Glomerular endothelial cell (primary cell): ENCODE measurements around the gene RIN2. TPM values are rescaled to one million over a fixed set of nuclear protein-coding genes. Genes with fewer than 3 reads are reported as not detected.

Source experiments
- DNase-seq: peaks from one replicate; pipeline ENCODE4 v3.0.0-alpha.2; 2011; ENCODE audit warnings: low read depth, low spot score; ENCODE audit errors: extremely low read depth
- total RNA-seq: library from RNA; depleted of rRNA; stranded (reverse); fragments of >200 nt; gene quantifications from 2 replicates; pipeline ENCODE4 v1.2.3, GENCODE V29; 2015

Gene RIN2
- total RNA-seq, 1 donor from 2014 or later = 143 TPM

- no peak for DNase-seq
Measured at GRCh38 chr20:19761841-19762240, 3.8 kb downstream of the RIN2 start.

- no peak for DNase-seq
Measured at GRCh38 chr20:19764207-19764606, 6.1 kb downstream of the RIN2 start.

- DNase-seq = no peak
Measured at GRCh38 chr20:19765266-19765665, 7.2 kb downstream of the RIN2 start.

GRCh38 chr20:19765913-19766312 lies 7.9 kb downstream of the RIN2 start:
- DNase-seq = no peak

GRCh38 chr20:19767070-19767469 lies 9.0 kb downstream of the RIN2 start:
- DNase-seq = no peak

GRCh38 chr20:19768325-19768842 lies 10.3 kb downstream of the RIN2 start:
- DNase-seq = no peak

GRCh38 chr20:19769507-19769906 lies 11.4 kb downstream of the RIN2 start:
- no peak for DNase-seq

GRCh38 chr20:19770375-19770774 lies 12.3 kb downstream of the RIN2 start:
- DNase-seq = no peak

GRCh38 chr20:19771031-19771430 lies 13.0 kb downstream of the RIN2 start:
- DNase-seq = no peak

- no peak for DNase-seq
Measured at GRCh38 chr20:19773471-19773870, 15.4 kb downstream of the RIN2 start.

- no peak for DNase-seq
Measured at GRCh38 chr20:19774135-19774933, 16.3 kb downstream of the RIN2 start.

GRCh38 chr20:19775353-19776253 lies 17.5 kb downstream of the RIN2 start:
- DNase-seq = no peak

- DNase-seq = no peak
Measured at GRCh38 chr20:19777315-19777714, 19.3 kb downstream of the RIN2 start.

- no peak for DNase-seq
Measured at GRCh38 chr20:19777981-19778380, 19.9 kb downstream of the RIN2 start.

GRCh38 chr20:19778404-19778803 lies 20.3 kb downstream of the RIN2 start:
- DNase-seq = no peak

- DNase-seq = no peak
Measured at GRCh38 chr20:19779634-19780033, 21.6 kb downstream of the RIN2 start.

GRCh38 chr20:19780261-19780660 lies 22.2 kb downstream of the RIN2 start:
- DNase-seq = no peak

- no peak for DNase-seq
Measured at GRCh38 chr20:19781235-19781634, 23.2 kb downstream of the RIN2 start.

- no peak for DNase-seq
Measured at GRCh38 chr20:19782669-19783068, 24.6 kb downstream of the RIN2 start.

GRCh38 chr20:19783966-19784401 lies 25.9 kb downstream of the RIN2 start:
- DNase-seq = no peak

GRCh38 chr20:19784511-19785172 lies 26.6 kb downstream of the RIN2 start:
- DNase-seq = no peak
